Common myeloid progenitor, CD34-positive (primary cell): ENCODE data around the gene STPG3.

Experiments
- CTCF ChIA-PET: fragments of 350-600 bp; sonication (Branson Sonifier 250); formaldehyde crosslinking; loops from one replicate; lab custom pipeline; 2021; ENCODE audit warnings: antibody characterized with exemption; lab: Charles Lee
- POLR2A ChIA-PET: fragments of 350-600 bp; sonication (Branson Sonifier 250); formaldehyde crosslinking; loops from one replicate; lab custom pipeline; 2021; ENCODE audit warnings: antibody characterized with exemption; lab: Charles Lee
- DNase-seq, 3 donors: peaks; one replicate each; pipeline versions ENCODE4 v3.0.0 to v3.0.0-alpha.2; 2013
- H3K27ac ChIP-seq, 2 experiments: 1 replicate in 1 of 2; 2 replicates in 1 of 2; pipeline ENCODE4 v1.7.0; 2013; ENCODE audit warnings: inconsistent platforms in 2 of 2, low read length in 2 of 2, mild to moderate bottlenecking in 2 of 2, low read depth in 1 of 2, moderate library complexity in 1 of 2; ENCODE audit not compliant: severe bottlenecking in 2 of 2, insufficient read depth in 1 of 2, poor library complexity in 1 of 2
- H3K27me3 ChIP-seq, 5 experiments: replicated peaks in 2 of 5; 1 replicate in 3 of 5; 2 replicates in 2 of 5; pipeline versions ENCODE4 v1.6.1 to v1.7.0; 2013; ENCODE audit warnings: low read length in 4 of 5, mild to moderate bottlenecking in 2 of 5, moderate library complexity in 2 of 5, inconsistent platforms in 1 of 5; ENCODE audit not compliant: insufficient read depth in 5 of 5, control insufficient read depth in 4 of 5
- H3K36me3 ChIP-seq, 4 experiments: 1 replicate in 2 of 4; 2 replicates in 2 of 4; pipeline versions ENCODE4 v1.6.1 to v1.7.0; 2013; ENCODE audit warnings: low read length in 3 of 4, control low read depth in 1 of 4, mild to moderate bottlenecking in 1 of 4; ENCODE audit not compliant: control insufficient read depth in 4 of 4, insufficient read depth in 4 of 4
- H3K4me1 ChIP-seq, 4 experiments: 1 replicate in 3 of 4; 2 replicates in 1 of 4; pipeline versions ENCODE4 v1.6.1 to v1.7.1; 2013; ENCODE audit warnings: low read length in 3 of 4, mild to moderate bottlenecking in 3 of 4, control low read depth in 1 of 4, inconsistent platforms in 1 of 4, moderate library complexity in 1 of 4; ENCODE audit not compliant: control insufficient read depth in 4 of 4, insufficient read depth in 4 of 4; ENCODE audit errors: control extremely low read depth in 1 of 4
- H3K4me3 ChIP-seq, 7 experiments: 1 replicate in 4 of 7; 2 replicates in 3 of 7; pipeline versions ENCODE4 v1.5.1 to v1.7.0; 2013; ENCODE audit warnings: mild to moderate bottlenecking in 7 of 7, low read length in 6 of 7, moderate library complexity in 6 of 7, inconsistent platforms in 2 of 7, low read depth in 2 of 7, control low read depth in 1 of 7; ENCODE audit not compliant: insufficient read depth in 4 of 7, control insufficient read depth in 1 of 7; ENCODE audit errors: extremely low read depth in 1 of 7
- H3K9me3 ChIP-seq, 5 experiments: 1 replicate in 4 of 5; 2 replicates in 1 of 5; pipeline versions ENCODE4 v1.6.1 to v1.7.1; 2013; ENCODE audit warnings: low read length in 4 of 5, mild to moderate bottlenecking in 2 of 5, inconsistent platforms in 1 of 5, low read depth in 1 of 5, moderate library complexity in 1 of 5; ENCODE audit not compliant: control insufficient read depth in 4 of 5, insufficient read depth in 2 of 5; ENCODE audit errors: control extremely low read depth in 1 of 5
- WGBS: methylation state at CpG from one replicate; pipeline ENCODE4 v1.1.5; 2013; ENCODE audit not compliant: insufficient coverage; 5-methylcytosine and 5-hydroxymethylcytosine counted together

The STPG3 gene

GRCh38 chr9:137253717-137254623 is 2.9 kb downstream of the STPG3 start:
- POLR2A ChIA-PET: interaction anchor here (2.5 to 2.7 kb wide), 2 partner anchors 9 to 14 kb away, joined by 8 to 14 read pairs; partner anchors contain the start of gene TUBB4B
- Histone ChIP-seq H3K4me3 (peak overlapping the region in 6 of 7 experiments; percentile 82 to 94 (median 89)), H3K9me3 (no peaks in the 10 kb centered on the region), H3K4me1 (peaks cover 0 to 27% (median 25%) of the 10 kb centered on the region in 4 experiments), H3K27me3 (no peaks in the 10 kb centered on the region), H3K36me3 (peaks cover 0 to 13% (median 12%) of the 10 kb centered on the region in 4 experiments), H3K27ac (peak overlapping the region in 1 of 2 experiments; percentile 68)
- DNase-seq: no peak
- 96% methylated on average over 20 of the region's 21 CpGs for WGBS
- CTCF ChIA-PET: interaction anchor here (1.0 to 2.5 kb wide), 4 partner anchors 9 to 12 kb away, joined by 3 to 10 read pairs (median 6); no protein-coding TSS in a partner anchor

- POLR2A ChIA-PET: interaction anchor here (1.8 to 2.7 kb wide), 3 partner anchors 10 to 15 kb away, joined by 6 to 14 read pairs (median 8); partner anchors contain the start of gene TUBB4B
- Histone ChIP-seq H3K27me3 (no peaks in the 10 kb centered on the region), H3K9me3 (no peaks in the 10 kb centered on the region), H3K4me1 (peaks cover 0 to 27% (median 25%) of the 10 kb centered on the region in 4 experiments), H3K27ac (peak within 1 kb of the TSS; percentile 15 to 76), H3K36me3 (peaks cover 3 to 17% (median 14%) of the 10 kb centered on the region in 4 experiments), H3K4me3 (peak within 1 kb of the TSS; percentile 72 to 94 (median 88))
- CTCF ChIA-PET: interaction anchor here (1.2 to 3.1 kb wide), 4 partner anchors 10 to 12 kb away, joined by 3 to 12 read pairs (median 9); no protein-coding TSS in a partner anchor
- 4% methylated on average over 89 of the region's 105 CpGs for WGBS
- DNase-seq: peak; percentile 81 to 84 (median 83)
Observed at GRCh38 chr9:137254624-137255447, 3.8 kb downstream of the STPG3 start, which contains the start of gene NELFB. NELFB (plus strand) TSS chr9:137255327.

- WGBS: 2% methylated on average over 43 of the region's 51 CpGs
- Histone ChIP-seq H3K36me3 (peaks cover 3 to 17% (median 14%) of the 10 kb centered on the region in 4 experiments), H3K4me1 (peaks cover 0 to 27% (median 25%) of the 10 kb centered on the region in 4 experiments), H3K27ac (peak overlapping the region; percentile 15 to 76), H3K27me3 (no peaks in the 10 kb centered on the region), H3K4me3 (peak overlapping the region; percentile 72 to 94 (median 88)), H3K9me3 (no peaks in the 10 kb centered on the region)
- ChIA-PET POLR2A (interaction anchor here (1.8 to 2.7 kb wide), 3 partner anchors 11 to 15 kb away, joined by 6 to 14 read pairs (median 8); partner anchors contain the start of gene TUBB4B), CTCF (interaction anchor here (1.1 to 3.1 kb wide), 6 partner anchors 11 to 28 kb away, joined by 3 to 12 read pairs (median 6); partner anchors contain the start of gene RNF224)
- DNase-seq: peak in 1 of 3 donors; percentile 40
Observed at GRCh38 chr9:137255448-137256114, 4.5 kb downstream of the STPG3 start.

GRCh38 chr9:137256362-137256761 is 5.3 kb downstream of the STPG3 start:
- Histone ChIP-seq H3K27me3 (no peaks in the 10 kb centered on the region), H3K27ac (peak overlapping the region in 1 of 2 experiments; percentile 76), H3K4me1 (peaks cover 0 to 27% (median 25%) of the 10 kb centered on the region in 4 experiments), H3K36me3 (peaks cover 3 to 17% (median 14%) of the 10 kb centered on the region in 4 experiments), H3K4me3 (peak overlapping the region in 6 of 7 experiments; percentile 72 to 94 (median 89)), H3K9me3 (no peaks in the 10 kb centered on the region)
- 91% methylated on average over 15 of the region's 15 CpGs for WGBS
- DNase-seq: no peak
- ChIA-PET CTCF (interaction anchor here (0.8 to 3.1 kb wide), 6 partner anchors 10 to 29 kb away, joined by 3 to 12 read pairs (median 4); partner anchors contain the start of gene RNF224), POLR2A (interaction anchor here (0.9 to 1.8 kb wide), 2 partner anchors 14 to 15 kb away, joined by 4 to 6 read pairs; partner anchors contain the start of gene TUBB4B)

GRCh38 chr9:137256856-137257255 is 5.8 kb downstream of the STPG3 start:
- Histone ChIP-seq H3K4me3 (peak overlapping the region in 2 of 7 experiments; percentile 16 to 90), H3K36me3 (peaks cover 3 to 20% (median 14%) of the 10 kb centered on the region in 4 experiments), H3K27me3 (no peaks in the 10 kb centered on the region), H3K27ac (no peak overlapping the region), H3K9me3 (no peaks in the 10 kb centered on the region), H3K4me1 (peaks cover 0 to 27% (median 25%) of the 10 kb centered on the region in 4 experiments)
- DNase-seq: no peak
- ChIA-PET POLR2A (interaction anchor here (0.9 kb wide), 1 partner anchor 16 kb away, joined by 4 read pairs; the partner anchor contains the start of gene TUBB4B), CTCF (interaction anchor here (0.8 to 3.1 kb wide), 6 partner anchors 10 to 29 kb away, joined by 3 to 12 read pairs (median 4); partner anchors contain the start of gene RNF224)
- WGBS: 93% methylated on average over 7 of the region's 15 CpGs
